Calu3 (cell line): ENCODE data around the gene DUSP11. TPM values are rescaled to one million over a fixed set of nuclear protein-coding genes. Genes with fewer than 3 reads are reported as not detected.

ENCODE experiments used
- BruUV-seq: library from RNA; stranded (reverse); fragments of 400-500 nt; replicated peaks from 2 replicates; lab custom pipeline; 2021; lab: Mats Ljungman, UMichigan
- CTCF ChIA-PET: fragments of 300-600 bp; sonication (Branson Sonifier 250); formaldehyde crosslinking; loops from one replicate; lab custom pipeline; 2022; ENCODE audit warnings: antibody characterized with exemption; lab: Charles Lee
- DNase-seq: peaks from one replicate; pipeline ENCODE4 v3.0.0; 2022
- H3K27ac Mint-ChIP-seq: one replicate; pipeline ENCODE4 v1.8.0; 2022; ENCODE audit warnings: mixed read lengths; ENCODE audit not compliant: unreplicated experiment
- H3K27me3 Mint-ChIP-seq: one replicate; pipeline ENCODE4 v1.8.0; 2022; ENCODE audit warnings: mixed read lengths; ENCODE audit not compliant: unreplicated experiment
- H3K36me3 Mint-ChIP-seq: one replicate; pipeline ENCODE4 v1.8.0; 2022; ENCODE audit warnings: mild to moderate bottlenecking, moderate library complexity, mixed read lengths; ENCODE audit not compliant: insufficient read depth, unreplicated experiment
- H3K4me1 Mint-ChIP-seq: one replicate; pipeline ENCODE4 v1.8.0; 2022; ENCODE audit warnings: mild to moderate bottlenecking, low read depth, mixed read lengths; ENCODE audit not compliant: unreplicated experiment
- H3K4me3 Mint-ChIP-seq: one replicate; pipeline ENCODE4 v1.8.0; 2022; ENCODE audit warnings: mild to moderate bottlenecking, low read depth, moderate library complexity, mixed read lengths; ENCODE audit not compliant: unreplicated experiment
- H3K9me3 Mint-ChIP-seq: one replicate; pipeline ENCODE4 v1.8.0; 2022; ENCODE audit warnings: low read depth, mixed read lengths; ENCODE audit not compliant: unreplicated experiment
- intact Hi-C: fragments of 100-400 bp; cut with micrococcal nuclease; formaldehyde crosslinking; loops from one replicate; pipeline ENCODE4 v1.10.0; 2022; ENCODE audit not compliant: unreplicated experiment
- total RNA-seq: library from RNA; stranded (reverse); gene quantifications from 2 replicates; pipeline ENCODE4 v1.2.3, GENCODE V29; 2022
- TF ChIP-seq, protein P1 (sequence below): fragments of 200-600 bp; IDR thresholded peaks from one replicate; pipeline ENCODE4 v1.8.0; 2022; ENCODE audit warnings: antibody characterized with exemption; ENCODE audit not compliant: unreplicated experiment

DUSP11 gene
- total RNA-seq, 1 experiment from 2014 or later: 19.1 TPM

DNA sequence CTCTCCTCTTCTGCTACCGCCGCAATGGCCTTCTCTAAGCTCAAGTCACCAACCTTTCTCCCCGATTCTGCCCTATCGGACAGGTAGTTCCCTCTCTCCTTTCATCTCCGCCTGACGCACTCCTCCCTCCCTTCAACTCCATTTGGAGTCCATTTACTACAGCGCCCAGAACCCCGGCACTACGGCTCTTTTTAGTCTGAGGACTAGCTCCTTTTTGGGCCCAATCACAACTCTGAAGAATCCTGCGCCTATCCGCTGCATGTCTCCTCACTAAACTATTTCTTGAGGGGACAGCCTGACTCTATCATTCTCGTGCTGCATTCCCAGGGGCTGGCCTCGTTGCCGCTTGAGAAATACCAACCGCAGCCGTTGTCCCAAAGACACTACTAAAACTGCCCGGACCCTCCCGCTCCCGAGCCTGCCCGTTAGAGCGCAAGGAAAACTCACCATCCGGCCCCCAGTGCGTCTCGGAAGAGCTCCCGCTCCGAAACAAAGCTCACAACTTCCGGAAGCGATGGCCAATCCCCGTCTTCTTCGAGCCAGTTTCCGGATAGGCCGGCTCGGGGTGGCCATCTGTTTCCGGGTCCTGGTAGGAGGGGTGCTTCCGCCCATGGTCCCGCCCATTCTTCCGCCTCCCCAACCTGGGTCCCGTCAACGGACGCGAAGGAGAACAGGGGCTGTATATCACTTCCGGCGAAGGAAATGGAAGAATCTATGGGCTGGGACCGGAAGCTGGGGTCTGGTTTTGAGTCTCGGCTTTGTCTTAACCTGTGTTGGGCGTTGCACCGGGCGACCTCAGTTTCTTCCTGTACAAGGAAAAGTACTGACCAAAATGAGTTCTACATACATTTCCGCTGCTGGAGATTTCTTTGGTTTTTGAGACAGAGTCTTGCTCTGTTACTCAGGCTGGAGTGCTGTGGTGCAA, 42.8 kb downstream of the DUSP11 start, which contains the start of gene TPRKB:
Gene TPRKB (minus strand): TSS at position 491 of the 925 bp plus-strand sequence. CDS start 2,776 bp downstream, outside the sequence.
- H3K9me3 Mint-ChIP-seq: no peaks in the 10 kb centered on the region
- H3K4me1 Mint-ChIP-seq: no peaks in the 10 kb centered on the region
- peak; percentile 95 for DNase-seq
- no peaks in the 10 kb centered on the region for H3K27me3 Mint-ChIP-seq
- BruUV-seq: no TSS peak
- peak within 1 kb of the TSS; percentile 82 for H3K4me3 Mint-ChIP-seq
- CTCF ChIA-PET: interaction anchor here (0.6 to 1.1 kb wide), 4 partner anchors 12 to 1311 kb away, joined by 3 to 5 read pairs (median 3); no protein-coding TSS in a partner anchor
- peaks cover 32% of the 10 kb centered on the region for H3K36me3 Mint-ChIP-seq
- H3K27ac Mint-ChIP-seq: peak within 1 kb of the TSS; percentile 42
- intact Hi-C loops: no loop called here
- TF ChIP-seq, protein P1, sequence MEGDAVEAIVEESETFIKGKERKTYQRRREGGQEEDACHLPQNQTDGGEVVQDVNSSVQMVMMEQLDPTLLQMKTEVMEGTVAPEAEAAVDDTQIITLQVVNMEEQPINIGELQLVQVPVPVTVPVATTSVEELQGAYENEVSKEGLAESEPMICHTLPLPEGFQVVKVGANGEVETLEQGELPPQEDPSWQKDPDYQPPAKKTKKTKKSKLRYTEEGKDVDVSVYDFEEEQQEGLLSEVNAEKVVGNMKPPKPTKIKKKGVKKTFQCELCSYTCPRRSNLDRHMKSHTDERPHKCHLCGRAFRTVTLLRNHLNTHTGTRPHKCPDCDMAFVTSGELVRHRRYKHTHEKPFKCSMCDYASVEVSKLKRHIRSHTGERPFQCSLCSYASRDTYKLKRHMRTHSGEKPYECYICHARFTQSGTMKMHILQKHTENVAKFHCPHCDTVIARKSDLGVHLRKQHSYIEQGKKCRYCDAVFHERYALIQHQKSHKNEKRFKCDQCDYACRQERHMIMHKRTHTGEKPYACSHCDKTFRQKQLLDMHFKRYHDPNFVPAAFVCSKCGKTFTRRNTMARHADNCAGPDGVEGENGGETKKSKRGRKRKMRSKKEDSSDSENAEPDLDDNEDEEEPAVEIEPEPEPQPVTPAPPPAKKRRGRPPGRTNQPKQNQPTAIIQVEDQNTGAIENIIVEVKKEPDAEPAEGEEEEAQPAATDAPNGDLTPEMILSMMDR: no peak

DNA sequence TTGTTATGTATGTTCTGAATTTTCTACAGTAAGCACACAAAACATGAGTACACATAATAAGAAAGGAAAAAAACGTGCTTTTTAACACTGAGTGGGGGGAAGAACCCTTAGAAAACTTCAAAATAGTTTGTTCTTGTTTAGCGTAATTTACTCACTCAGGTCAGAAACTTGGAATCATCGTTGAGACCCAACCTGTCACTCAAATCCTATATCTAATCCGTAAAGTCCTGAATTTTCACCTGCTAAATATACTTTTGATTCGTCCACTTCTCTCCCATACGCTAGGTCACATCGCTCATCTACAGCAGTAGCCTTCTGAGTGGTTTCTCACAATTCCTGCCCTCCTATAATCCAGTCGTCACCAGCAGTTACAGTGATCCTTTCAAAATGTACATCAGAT, 43.5 kb downstream of the DUSP11 start:
- DNase-seq: no peak
- Mint-ChIP-seq H3K4me1 (no peaks in the 10 kb centered on the region), H3K36me3 (peaks cover 32% of the 10 kb centered on the region), H3K27ac (peak overlapping the region; percentile 42), H3K27me3 (no peaks in the 10 kb centered on the region), H3K9me3 (no peaks in the 10 kb centered on the region), H3K4me3 (peak overlapping the region; percentile 82)
- BruUV-seq: TSS peak; percentile 62
- TF ChIP-seq, protein P1: no peak
- CTCF ChIA-PET: interaction anchor here (0.6 to 1.1 kb wide), 2 partner anchors 21 to 56 kb away, joined by 3 to 5 read pairs; no protein-coding TSS in a partner anchor
- intact Hi-C loops: no loop called here

DNA sequence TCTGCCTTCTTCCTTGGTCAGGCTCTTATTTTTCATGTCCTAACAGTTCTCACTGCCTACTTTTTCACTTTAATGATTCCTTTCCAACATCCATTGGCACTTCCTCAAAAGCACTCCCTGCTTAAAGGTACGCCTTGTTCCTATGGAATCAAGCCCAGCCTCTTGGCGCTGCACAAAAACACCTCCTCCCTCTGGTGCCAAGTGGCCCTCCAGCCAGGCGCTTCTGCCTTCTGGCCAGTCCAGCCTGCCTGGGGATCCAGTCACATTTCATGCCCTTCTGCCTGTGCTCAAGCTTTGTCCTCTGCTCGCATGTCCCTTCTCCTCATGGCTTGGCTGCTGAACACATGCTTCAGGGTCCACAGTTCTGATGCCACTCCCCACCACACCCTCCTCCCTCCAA, 49.1 kb downstream of the DUSP11 start:
- no peaks in the 10 kb centered on the region for H3K4me1 Mint-ChIP-seq
- H3K9me3 Mint-ChIP-seq: no peaks in the 10 kb centered on the region
- CTCF ChIA-PET: no interaction called here
- intact Hi-C loops: no loop called here
- H3K4me3 Mint-ChIP-seq: no peak overlapping the region
- no peak overlapping the region for H3K27ac Mint-ChIP-seq
- TF ChIP-seq, protein P1: no peak
- no peak for DNase-seq
- peaks cover 14% of the 10 kb centered on the region for H3K36me3 Mint-ChIP-seq
- H3K27me3 Mint-ChIP-seq: no peaks in the 10 kb centered on the region
- no TSS peak for BruUV-seq

DNA sequence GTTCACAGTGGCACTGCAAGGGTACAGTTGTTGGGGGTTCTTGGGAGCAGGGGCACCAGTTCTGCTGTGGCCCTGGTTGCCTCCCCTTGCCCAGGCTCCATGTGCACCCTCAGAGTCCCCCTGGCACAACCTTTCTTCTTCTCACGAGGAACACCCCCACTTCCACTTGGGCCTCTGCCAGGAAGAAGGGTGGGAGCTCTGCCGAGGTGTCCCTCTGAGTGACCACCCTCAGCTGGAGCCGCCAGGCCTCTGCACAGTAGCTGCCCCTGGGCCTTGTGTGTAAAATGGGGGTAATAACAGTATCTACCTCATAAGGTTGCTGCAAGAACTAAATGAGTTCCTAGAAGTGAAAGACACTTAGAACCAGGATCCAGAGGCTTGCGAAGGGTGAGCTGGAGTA, 51.2 kb downstream of the DUSP11 start:
- peaks cover 8% of the 10 kb centered on the region for H3K36me3 Mint-ChIP-seq
- BruUV-seq: no TSS peak
- no peak overlapping the region for H3K27ac Mint-ChIP-seq
- no peaks in the 10 kb centered on the region for H3K9me3 Mint-ChIP-seq
- CTCF ChIA-PET: no interaction called here
- intact Hi-C loops: no loop called here
- H3K4me3 Mint-ChIP-seq: no peak overlapping the region
- H3K4me1 Mint-ChIP-seq: no peaks in the 10 kb centered on the region
- H3K27me3 Mint-ChIP-seq: no peaks in the 10 kb centered on the region
- TF ChIP-seq, protein P1: no peak
- DNase-seq: no peak
